Adrenal gland (tissue), 5 donors: ENCODE measurements around the gene PERP.

Source experiments
- CTCF ChIP-seq, 6 experiments: fragments of 450-650 bp in 4 of 6; fragments of 200-600 bp in 2 of 6; sonication (generic) in 1 of 6; IDR thresholded peaks; 1 replicate in 5 of 6; 2 replicates in 1 of 6; pipeline versions ENCODE4 v1.5.1 to v1.8.0; 2016 to 2021; ENCODE audit warnings: antibody characterized with exemption in 6 of 6, mild to moderate bottlenecking in 2 of 6, moderate library complexity in 1 of 6
- POLR2A ChIP-seq, 2 donors: fragments of 450-650 bp; IDR thresholded peaks; one replicate each; pipeline ENCODE4 v1.6.1; 2017; ENCODE audit warnings: antibody characterized with exemption in 2 of 2, mild to moderate bottlenecking in 2 of 2, moderate library complexity in 1 of 2
- donor health status: DM: no; HTN: no; CAD: no.

- TF ChIP-seq POLR2A (IDR thresholded peaks at IDR 0.05) (no peak), CTCF (IDR thresholded peaks at IDR 0.05) (no peak)
Observed at GRCh38 chr6:138093632-138094031, 13.6 kb downstream of the PERP start.
